HCT116 (cell line): ENCODE data around the gene PLPPR2. TPM values are rescaled to one million over a fixed set of nuclear protein-coding genes. Genes with fewer than 3 reads are reported as not detected.

Source experiments
- ATAC-seq: fragments of 200-7000 bp; cut with Tn5 transposase; 2 replicates; pipeline ENCODE4 v1.9.1; 2020; ENCODE audit warnings: mild to moderate bottlenecking, moderate library complexity
- BruUV-seq: library from RNA; stranded (reverse); fragments of 400-500 nt; replicated peaks from 2 replicates; lab custom pipeline; 2021; lab: Mats Ljungman, UMichigan
- CTCF ChIA-PET: fragments of 300-600 bp; sonication (Branson Sonifier 250); formaldehyde crosslinking; loops from one replicate; lab custom pipeline; 2021; ENCODE audit warnings: antibody characterized with exemption; lab: Charles Lee
- POLR2A ChIA-PET: fragments of 300-600, 350-600 bp; sonication (Branson Sonifier 250); formaldehyde crosslinking; loops from one replicate; lab custom pipeline; 2021; ENCODE audit warnings: antibody characterized with exemption; lab: Charles Lee
- RAD21 ChIA-PET, 2 experiments: fragments of 300-600 bp; sonication (Branson Sonifier 250); formaldehyde crosslinking; loops; one replicate each; lab custom pipeline; 2023; ENCODE audit warnings: low total read pairs in 2 of 2; ENCODE audit not compliant: uncharacterized antibody in 2 of 2, unreplicated experiment in 2 of 2, low non-redundant PET in 1 of 2; lab: Charles Lee
- DNase-seq: peaks from one replicate; pipeline ENCODE4 v3.0.0-alpha.2; 2010; ENCODE audit warnings: low read depth, low spot score
- H2AFZ ChIP-seq: fragments of 200-600 bp; shearing (Covaris generic), sonication (generic); 2 replicates; pipeline ENCODE4 v1.6.1; 2017; ENCODE audit warnings: low read depth, mixed run types, mixed read lengths, antibody characterized with exemption, low read length; ENCODE audit not compliant: poor library complexity, severe bottlenecking
- H3K27ac ChIP-seq: 2 replicates; pipeline ENCODE4 v1.5.1; 2012; ENCODE audit warnings: low read depth, low read length
- H3K27me3 ChIP-seq: fragments of 200-600 bp; sonication (generic); 2 replicates; pipeline ENCODE4 v1.6.1; 2016; ENCODE audit warnings: mixed run types, low read length, mixed read lengths; ENCODE audit not compliant: insufficient read depth
- H3K36me3 ChIP-seq, 2 experiments: fragments of 200-500 bp in 1 of 2; fragments of 200-600 bp in 1 of 2; sonication (Bioruptor generic) in 1 of 2; sonication (generic) in 1 of 2; 2 replicates each; pipeline versions ENCODE4 v1.5.1 to v1.6.1; 2014 to 2016; ENCODE audit warnings: low read length in 2 of 2, inconsistent platforms in 1 of 2, mixed read lengths in 1 of 2, mixed run types in 1 of 2; ENCODE audit not compliant: insufficient read depth in 2 of 2, control insufficient read depth in 1 of 2
- H3K4me1 ChIP-seq, 2 experiments: fragments of 200-600 bp in 1 of 2; sonication (generic) in 1 of 2; 2 replicates each; pipeline versions ENCODE4 v1.5.1 to v1.6.1; 2012 to 2017; ENCODE audit warnings: low read length in 2 of 2, inconsistent platforms in 1 of 2, mild to moderate bottlenecking in 1 of 2, mixed read lengths in 1 of 2, mixed run types in 1 of 2, moderate library complexity in 1 of 2; ENCODE audit not compliant: insufficient read depth in 2 of 2, control insufficient read depth in 1 of 2
- H3K4me2 ChIP-seq: fragments of 200-600 bp; sonication (generic); 2 replicates; pipeline ENCODE4 v1.6.1; 2017; ENCODE audit warnings: mixed run types, low read length, mixed read lengths
- H3K4me3 ChIP-seq, 2 experiments: fragments of 200-600 bp in 1 of 2; sonication (generic) in 1 of 2; replicated peaks in 1 of 2; 2 replicates each; pipeline ENCODE4 v1.5.1; 2011 to 2016; ENCODE audit warnings: low read length in 2 of 2, control low read depth in 1 of 2, low read depth in 1 of 2, mild to moderate bottlenecking in 1 of 2, mixed read lengths in 1 of 2, mixed run types in 1 of 2
- H3K79me2 ChIP-seq: fragments of 200-600 bp; sonication (generic); 2 replicates; pipeline ENCODE4 v1.6.1; 2017; ENCODE audit warnings: mild to moderate bottlenecking, mixed run types, low read length, moderate library complexity, mixed read lengths; ENCODE audit not compliant: insufficient read depth
- H3K9ac ChIP-seq: fragments of 200-600 bp; sonication (generic); 2 replicates; pipeline ENCODE4 v1.6.1; 2016; ENCODE audit warnings: low read length, mixed read lengths
- H3K9me2 ChIP-seq: fragments of 200-600 bp; sonication (generic), shearing (Covaris generic); 2 replicates; pipeline ENCODE4 v1.6.1; 2017; ENCODE audit warnings: mixed run types, mild to moderate bottlenecking, moderate library complexity; ENCODE audit not compliant: insufficient read depth
- H3K9me3 ChIP-seq, 2 experiments: fragments of 200-500 bp in 1 of 2; fragments of 200-600 bp in 1 of 2; sonication (Bioruptor generic) in 1 of 2; sonication (generic) in 1 of 2; 2 replicates each; pipeline ENCODE4 v1.6.1; 2014 to 2017; ENCODE audit warnings: low read length in 2 of 2, mixed read lengths in 2 of 2, inconsistent platforms in 1 of 2, low read depth in 1 of 2, mild to moderate bottlenecking in 1 of 2, mixed run types in 1 of 2, moderate library complexity in 1 of 2; ENCODE audit not compliant: control insufficient read depth in 1 of 2, insufficient read depth in 1 of 2
- H4K20me1 ChIP-seq: fragments of 200-600 bp; sonication (generic), shearing (Covaris generic); 2 replicates; pipeline ENCODE4 v1.6.1; 2017; ENCODE audit warnings: mixed run types, mild to moderate bottlenecking, moderate library complexity; ENCODE audit not compliant: insufficient read depth
- ATF3 ChIP-seq: IDR thresholded peaks from 2 replicates; pipeline ENCODE4 v1.6.1; 2012
- CBX3 ChIP-seq: IDR thresholded peaks from 2 replicates; pipeline ENCODE4 v1.6.1; 2012; ENCODE audit warnings: low read depth
- CEBPB ChIP-seq: IDR thresholded peaks from 2 replicates; pipeline ENCODE4 v1.6.1; 2012; ENCODE audit warnings: low read depth
- EGR1 ChIP-seq: IDR thresholded peaks from 2 replicates; pipeline ENCODE4 v1.6.1; 2012; ENCODE audit warnings: low read depth
- ELF1 ChIP-seq: IDR thresholded peaks from 2 replicates; pipeline ENCODE4 v1.6.1; 2012; ENCODE audit warnings: low read depth, borderline replicate concordance
- FOSL1 ChIP-seq: IDR thresholded peaks from 2 replicates; pipeline ENCODE4 v1.6.1; 2012; ENCODE audit warnings: low read depth
- JUND ChIP-seq: IDR thresholded peaks from 2 replicates; pipeline ENCODE4 v1.6.1; 2012
- MAX ChIP-seq: IDR thresholded peaks from 2 replicates; pipeline ENCODE4 v1.6.1; 2012
- POLR2A ChIP-seq: IDR thresholded peaks from 2 replicates; pipeline ENCODE4 v1.7.0; 2011; ENCODE audit warnings: borderline replicate concordance; ENCODE audit not compliant: insufficient read depth, insufficient read length; ENCODE audit errors: extremely low read depth
- POLR2AphosphoS5 ChIP-seq: IDR thresholded peaks from 2 replicates; pipeline ENCODE4 v1.6.1; 2011; ENCODE audit warnings: mild to moderate bottlenecking, low read depth, low read length, moderate library complexity
- RAD21 ChIP-seq: IDR thresholded peaks from 2 replicates; pipeline ENCODE4 v1.6.1; 2012; ENCODE audit warnings: low read depth, mild to moderate bottlenecking
- SRF ChIP-seq: IDR thresholded peaks from 2 replicates; pipeline ENCODE4 v1.6.1; 2012; ENCODE audit warnings: low read depth
- TCF7L2 ChIP-seq: IDR thresholded peaks from 2 replicates; pipeline ENCODE4 v1.7.0; 2011; ENCODE audit warnings: borderline replicate concordance, inconsistent platforms; ENCODE audit not compliant: insufficient read depth, insufficient read length; ENCODE audit errors: extremely low read depth
- YY1 ChIP-seq: IDR thresholded peaks from 2 replicates; pipeline ENCODE4 v1.6.1; 2011; ENCODE audit warnings: low read length, low read depth, moderate library complexity, mild to moderate bottlenecking; ENCODE audit not compliant: insufficient replicate concordance; ENCODE audit errors: extremely low read depth
- ZBTB33 ChIP-seq: IDR thresholded peaks from 2 replicates; pipeline ENCODE4 v1.6.1; 2011; ENCODE audit warnings: mild to moderate bottlenecking, low read length, moderate library complexity; ENCODE audit not compliant: insufficient replicate concordance; ENCODE audit errors: extremely low read depth
- ZFX ChIP-seq: fragments of 450-650 bp; IDR thresholded peaks from 2 replicates; pipeline ENCODE4 v1.6.1; 2017
- ZNF274 ChIP-seq: fragments of 200-500 bp; sonication (Bioruptor generic); IDR thresholded peaks from 2 replicates; pipeline ENCODE4 v1.6.1; 2014; ENCODE audit warnings: mild to moderate bottlenecking, low read depth, low read length, inconsistent platforms
- intact Hi-C: fragments of 100-400 bp; cut with micrococcal nuclease; formaldehyde crosslinking; loops from 2 replicates; pipeline ENCODE4 v1.10.0; 2022
- total RNA-seq: library from RNA; stranded (reverse); gene quantifications from one replicate; pipeline ENCODE4 v1.2.1, GENCODE V29; 2021; ENCODE audit not compliant: unreplicated experiment
- TF ChIP-seq, protein P1 (sequence below), 3 experiments: fragments of 200-600 bp in 1 of 3; sonication (generic) in 1 of 3; IDR thresholded peaks in 2 of 3; conservative IDR thresholded peaks in 1 of 3; 2 replicates each; pipeline ENCODE4 v1.5.1; 2012 to 2017; ENCODE audit warnings: low read depth in 2 of 3, low read length in 2 of 3, antibody characterized with exemption in 1 of 3, borderline replicate concordance in 1 of 3, control low read depth in 1 of 3, mild to moderate bottlenecking in 1 of 3, mixed read lengths in 1 of 3, mixed run types in 1 of 3, moderate library complexity in 1 of 3; ENCODE audit not compliant: insufficient read depth in 1 of 3

Gene PLPPR2
- total RNA-seq, 1 experiment from 2014 or later = 23.2 TPM

GRCh38 chr19:11408591-11408990, 53.4 kb downstream of the PLPPR2 start:
- Histone ChIP-seq H3K36me3 (peaks cover 4 to 18% of the 10 kb centered on the region in 2 experiments), H3K9me3 (no peaks in the 10 kb centered on the region), H3K4me1 (peaks cover 0 to 10% of the 10 kb centered on the region in 2 experiments; a peak in 3 of 4 replicates), H3K79me2 (no peaks in the 10 kb centered on the region; the same call in 1 of the 2 replicates), H3K27me3 (no peaks in the 10 kb centered on the region), H4K20me1 (no peaks in the 10 kb centered on the region), H3K4me3 (no peak overlapping the region), H2AFZ (no peak overlapping the region), H3K9ac (no peak overlapping the region), H3K9me2 (no peaks in the 10 kb centered on the region), H3K4me2 (no peak overlapping the region), H3K27ac (no peak overlapping the region)
- POLR2A ChIA-PET = no interaction called here
- BruUV-seq = no TSS peak
- ATAC-seq (no peak), DNase-seq (no peak)
- RAD21 ChIA-PET = no interaction called here
- TF ChIP-seq RAD21 = no peak
- intact Hi-C loops = no loop called here
- CTCF ChIA-PET = no interaction called here

DNA sequence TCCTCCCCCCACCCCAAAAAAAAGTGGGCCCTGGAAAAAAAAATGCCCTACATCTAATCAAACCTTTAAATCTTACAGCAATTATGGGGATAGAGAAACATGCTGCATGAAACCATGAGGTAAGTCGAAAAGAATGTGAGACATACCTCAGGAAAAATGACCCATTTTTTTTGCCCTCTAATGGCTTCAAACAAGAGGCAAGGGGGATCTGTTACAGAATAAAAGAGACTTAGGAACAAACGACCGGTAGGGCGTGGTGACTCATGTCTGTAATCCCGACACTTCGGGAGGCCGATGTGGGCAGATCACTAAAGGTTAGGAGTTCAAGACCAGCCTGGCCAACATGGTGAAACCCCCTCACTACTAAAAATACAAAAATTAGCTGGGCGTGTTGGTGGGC, 55.5 kb downstream of the PLPPR2 start:
- BruUV-seq = no TSS peak
- Histone ChIP-seq H3K27ac (no peak overlapping the region), H3K79me2 (no peaks in the 10 kb centered on the region; the same call in 1 of the 2 replicates), H3K9ac (no peak overlapping the region), H3K4me3 (no peak overlapping the region), H3K9me2 (no peaks in the 10 kb centered on the region), H3K9me3 (no peaks in the 10 kb centered on the region), H2AFZ (no peak overlapping the region), H3K4me1 (peaks cover 0 to 10% of the 10 kb centered on the region in 2 experiments; a peak in 3 of 4 replicates), H3K27me3 (no peaks in the 10 kb centered on the region), H4K20me1 (no peaks in the 10 kb centered on the region), H3K36me3 (peaks cover 6 to 9% of the 10 kb centered on the region in 2 experiments), H3K4me2 (no peak overlapping the region)
- ChIA-PET RAD21 (no interaction called here), CTCF (no interaction called here), POLR2A (no interaction called here)
- intact Hi-C loops = no loop called here
- ATAC-seq = no peak
- no peak for DNase-seq
- TF ChIP-seq POLR2AphosphoS5 (no peak), ZBTB33 (no peak), CBX3 (no peak), ZFX (no peak), RAD21 (no peak), POLR2A (no peak), ELF1 (no peak), ATF3 (no peak), ZNF274 (no peak), CEBPB (no peak), YY1 (no peak), JUND (no peak), FOSL1 (no peak), MAX (no peak), SRF (no peak), EGR1 (no peak), TCF7L2 (no peak)
- TF ChIP-seq, protein P1, sequence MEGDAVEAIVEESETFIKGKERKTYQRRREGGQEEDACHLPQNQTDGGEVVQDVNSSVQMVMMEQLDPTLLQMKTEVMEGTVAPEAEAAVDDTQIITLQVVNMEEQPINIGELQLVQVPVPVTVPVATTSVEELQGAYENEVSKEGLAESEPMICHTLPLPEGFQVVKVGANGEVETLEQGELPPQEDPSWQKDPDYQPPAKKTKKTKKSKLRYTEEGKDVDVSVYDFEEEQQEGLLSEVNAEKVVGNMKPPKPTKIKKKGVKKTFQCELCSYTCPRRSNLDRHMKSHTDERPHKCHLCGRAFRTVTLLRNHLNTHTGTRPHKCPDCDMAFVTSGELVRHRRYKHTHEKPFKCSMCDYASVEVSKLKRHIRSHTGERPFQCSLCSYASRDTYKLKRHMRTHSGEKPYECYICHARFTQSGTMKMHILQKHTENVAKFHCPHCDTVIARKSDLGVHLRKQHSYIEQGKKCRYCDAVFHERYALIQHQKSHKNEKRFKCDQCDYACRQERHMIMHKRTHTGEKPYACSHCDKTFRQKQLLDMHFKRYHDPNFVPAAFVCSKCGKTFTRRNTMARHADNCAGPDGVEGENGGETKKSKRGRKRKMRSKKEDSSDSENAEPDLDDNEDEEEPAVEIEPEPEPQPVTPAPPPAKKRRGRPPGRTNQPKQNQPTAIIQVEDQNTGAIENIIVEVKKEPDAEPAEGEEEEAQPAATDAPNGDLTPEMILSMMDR (IDR thresholded peaks at IDR 0.05 in 2 of 3, conservative IDR thresholded peaks at IDR 0.05 in 1 of 3; ENCODE audit: borderline replicate concordance in 1 of 3, insufficient read depth in 1 of 3, low read depth in 2 of 3, low read length in 2 of 3) = no peak
